ENCODE results near the gene NR4A1.

NR4A1 gene

GRCh38 chr12:52050116-52050757 lies 1.0 kb upstream of the NR4A1 start:
- H3K9ac ChIP-seq (ENCODE audit: insufficient read length): peak overlapping the region; percentile 89
- peak overlapping the region; percentile 88 for H3K4me3 ChIP-seq
- no peaks in the 10 kb centered on the region for H3K9me3 ChIP-seq (ENCODE audit: low read depth, low read length)
- DNase-seq (ENCODE audit: low read depth, low spot score): no peak
- no peak for TF ChIP-seq POLR2AphosphoS5 (IDR thresholded peaks at IDR 0.05; ENCODE audit: borderline replicate concordance, low read depth, low read length)
- no peaks in the 10 kb centered on the region; the same call in 1 of the 2 replicates for H3K36me3 ChIP-seq (ENCODE audit: insufficient read depth, low read length)
- peak overlapping the region; percentile 87 for H3K27ac ChIP-seq

DNA sequence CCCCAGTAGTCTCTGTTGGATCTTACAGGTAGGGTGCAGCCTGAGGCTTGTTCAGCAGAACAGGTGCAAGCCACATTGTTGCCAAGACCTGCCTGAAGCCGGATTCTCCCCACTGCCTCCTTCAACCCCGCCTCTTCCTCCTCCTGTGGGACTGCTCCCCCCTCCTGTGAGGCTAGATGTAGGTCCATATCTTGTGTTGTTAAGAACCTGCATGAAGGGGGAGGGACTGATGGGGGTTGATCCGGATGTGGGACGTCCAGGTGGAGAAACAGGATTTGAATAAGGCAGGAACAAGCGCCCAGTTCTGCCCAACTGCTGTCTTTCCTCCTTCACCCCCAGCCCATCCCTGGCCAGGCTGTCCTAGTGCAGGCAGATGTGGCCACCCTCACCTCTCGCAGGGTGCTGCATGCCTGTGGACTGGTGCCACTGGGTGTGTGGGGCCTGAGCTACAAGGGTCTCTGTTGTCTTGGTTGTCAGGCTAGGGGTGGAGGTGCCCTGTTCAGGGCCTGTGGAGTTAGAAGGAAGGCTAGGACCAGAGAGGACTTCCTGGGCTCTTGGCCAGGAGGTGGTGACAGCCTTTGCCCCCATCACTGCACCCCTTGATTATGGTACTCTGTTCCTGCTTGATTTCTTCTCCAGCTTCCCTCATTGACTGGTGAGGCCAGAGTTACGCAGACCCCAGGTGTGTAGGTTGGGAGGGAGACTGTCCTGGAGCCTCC lies 1.4 kb downstream of the NR4A1 start:
- DNase-seq (ENCODE audit: low read depth, low spot score): no peak
- Histone ChIP-seq H3K36me3 (ENCODE audit: insufficient read depth, low read length) (peaks cover 4% of the 10 kb centered on the region; the same call in 1 of the 2 replicates), H3K9ac (ENCODE audit: insufficient read length) (no peak overlapping the region), H3K27ac (no peak overlapping the region), H3K9me3 (ENCODE audit: low read depth, low read length) (no peaks in the 10 kb centered on the region), H3K4me3 (no peak overlapping the region)
- TF ChIP-seq EZH2 (IDR thresholded peaks at IDR 0.05): no peak
- TF ChIP-seq FOXP2 (optimal IDR thresholded peaks at IDR 0.05; ENCODE audit: control extremely low read depth, extremely low read length, insufficient read depth): no peak
- TF ChIP-seq POLR2AphosphoS5 (IDR thresholded peaks at IDR 0.05; ENCODE audit: borderline replicate concordance, low read depth, low read length): no peak

- no peak overlapping the region for H3K9ac ChIP-seq (ENCODE audit: insufficient read length)
- TF ChIP-seq FOXP2 (optimal IDR thresholded peaks at IDR 0.05; ENCODE audit: control extremely low read depth, extremely low read length, insufficient read depth): no peak
- no peak for TF ChIP-seq EZH2 (IDR thresholded peaks at IDR 0.05)
- TF ChIP-seq POLR2AphosphoS5 (IDR thresholded peaks at IDR 0.05; ENCODE audit: borderline replicate concordance, low read depth, low read length): no peak
- no peak overlapping the region for H3K4me3 ChIP-seq
- H3K9me3 ChIP-seq (ENCODE audit: low read depth, low read length): no peaks in the 10 kb centered on the region
- no peak for DNase-seq (ENCODE audit: low read depth, low spot score)
- peaks cover 4% of the 10 kb centered on the region; the same call in 1 of the 2 replicates for H3K36me3 ChIP-seq (ENCODE audit: insufficient read depth, low read length)
- no peak overlapping the region for H3K27ac ChIP-seq
These were observed 2.4 kb downstream of the NR4A1 start for GRCh38 chr12:52053536-52054209.

DNA sequence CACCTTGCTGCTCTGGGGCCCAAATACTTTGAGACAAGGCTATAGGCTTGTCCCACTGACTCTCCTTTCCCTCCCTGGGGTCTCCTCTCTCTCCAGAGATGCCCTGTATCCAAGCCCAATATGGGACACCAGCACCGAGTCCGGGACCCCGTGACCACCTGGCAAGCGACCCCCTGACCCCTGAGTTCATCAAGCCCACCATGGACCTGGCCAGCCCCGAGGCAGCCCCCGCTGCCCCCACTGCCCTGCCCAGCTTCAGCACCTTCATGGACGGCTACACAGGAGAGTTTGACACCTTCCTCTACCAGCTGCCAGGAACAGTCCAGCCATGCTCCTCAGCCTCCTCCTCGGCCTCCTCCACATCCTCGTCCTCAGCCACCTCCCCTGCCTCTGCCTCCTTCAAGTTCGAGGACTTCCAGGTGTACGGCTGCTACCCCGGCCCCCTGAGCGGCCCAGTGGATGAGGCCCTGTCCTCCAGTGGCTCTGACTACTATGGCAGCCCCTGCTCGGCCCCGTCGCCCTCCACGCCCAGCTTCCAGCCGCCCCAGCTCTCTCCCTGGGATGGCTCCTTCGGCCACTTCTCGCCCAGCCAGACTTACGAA lies 3.1 kb downstream of the NR4A1 start:
- Histone ChIP-seq H3K27ac (no peak overlapping the region), H3K9ac (ENCODE audit: insufficient read length) (no peak overlapping the region), H3K9me3 (ENCODE audit: low read depth, low read length) (no peaks in the 10 kb centered on the region), H3K4me3 (no peak overlapping the region), H3K36me3 (ENCODE audit: insufficient read depth, low read length) (peaks cover 4% of the 10 kb centered on the region; the same call in 1 of the 2 replicates)
- DNase-seq (ENCODE audit: low read depth, low spot score): no peak
- TF ChIP-seq EZH2 (IDR thresholded peaks at IDR 0.05) (no peak), POLR2AphosphoS5 (IDR thresholded peaks at IDR 0.05; ENCODE audit: borderline replicate concordance, low read depth, low read length) (no peak), FOXP2 (optimal IDR thresholded peaks at IDR 0.05; ENCODE audit: control extremely low read depth, extremely low read length, insufficient read depth) (no peak)

DNA sequence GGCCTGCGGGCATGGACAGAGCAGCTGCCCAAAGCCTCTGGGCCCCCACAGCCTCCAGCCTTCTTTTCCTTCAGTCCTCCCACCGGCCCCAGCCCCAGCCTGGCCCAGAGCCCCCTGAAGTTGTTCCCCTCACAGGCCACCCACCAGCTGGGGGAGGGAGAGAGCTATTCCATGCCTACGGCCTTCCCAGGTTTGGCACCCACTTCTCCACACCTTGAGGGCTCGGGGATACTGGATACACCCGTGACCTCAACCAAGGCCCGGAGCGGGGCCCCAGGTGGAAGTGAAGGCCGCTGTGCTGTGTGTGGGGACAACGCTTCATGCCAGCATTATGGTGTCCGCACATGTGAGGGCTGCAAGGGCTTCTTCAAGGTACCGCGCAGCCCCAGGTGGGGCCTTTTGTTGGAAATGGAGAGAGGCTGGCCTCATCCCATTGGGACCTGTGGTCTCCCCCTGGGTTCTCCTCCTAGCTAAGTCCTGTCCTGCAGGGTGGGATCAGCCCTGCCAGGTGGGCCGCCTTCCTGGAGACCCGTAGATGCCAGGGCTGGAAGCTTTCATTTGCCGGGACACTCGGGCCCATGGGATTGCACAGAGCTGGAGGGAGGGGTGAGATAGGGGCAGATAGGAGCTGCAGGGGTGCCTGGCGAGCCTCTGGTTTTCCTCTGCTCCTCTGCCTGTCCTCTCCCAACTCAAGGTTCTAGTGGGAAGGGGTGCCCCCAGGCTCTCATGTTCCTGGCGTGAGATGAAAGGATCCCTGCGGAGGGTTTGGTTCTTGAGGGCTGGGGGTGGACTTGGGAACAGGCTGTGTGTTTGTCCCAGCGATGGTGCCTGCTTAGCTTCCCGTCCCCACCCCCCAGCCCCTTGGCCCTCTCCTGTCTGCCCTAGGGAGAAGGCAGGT lies 3.8 kb downstream of the NR4A1 start:
- Histone ChIP-seq H3K27ac (no peak overlapping the region), H3K9ac (ENCODE audit: insufficient read length) (no peak overlapping the region), H3K4me3 (no peak overlapping the region), H3K36me3 (ENCODE audit: insufficient read depth, low read length) (peaks cover 4% of the 10 kb centered on the region; the same call in 1 of the 2 replicates), H3K9me3 (ENCODE audit: low read depth, low read length) (no peaks in the 10 kb centered on the region)
- no peak for DNase-seq (ENCODE audit: low read depth, low spot score)
- no peak for TF ChIP-seq FOXP2 (optimal IDR thresholded peaks at IDR 0.05; ENCODE audit: control extremely low read depth, extremely low read length, insufficient read depth)
- TF ChIP-seq EZH2 (IDR thresholded peaks at IDR 0.05): no peak
- TF ChIP-seq POLR2AphosphoS5 (IDR thresholded peaks at IDR 0.05; ENCODE audit: borderline replicate concordance, low read depth, low read length): no peak

DNA sequence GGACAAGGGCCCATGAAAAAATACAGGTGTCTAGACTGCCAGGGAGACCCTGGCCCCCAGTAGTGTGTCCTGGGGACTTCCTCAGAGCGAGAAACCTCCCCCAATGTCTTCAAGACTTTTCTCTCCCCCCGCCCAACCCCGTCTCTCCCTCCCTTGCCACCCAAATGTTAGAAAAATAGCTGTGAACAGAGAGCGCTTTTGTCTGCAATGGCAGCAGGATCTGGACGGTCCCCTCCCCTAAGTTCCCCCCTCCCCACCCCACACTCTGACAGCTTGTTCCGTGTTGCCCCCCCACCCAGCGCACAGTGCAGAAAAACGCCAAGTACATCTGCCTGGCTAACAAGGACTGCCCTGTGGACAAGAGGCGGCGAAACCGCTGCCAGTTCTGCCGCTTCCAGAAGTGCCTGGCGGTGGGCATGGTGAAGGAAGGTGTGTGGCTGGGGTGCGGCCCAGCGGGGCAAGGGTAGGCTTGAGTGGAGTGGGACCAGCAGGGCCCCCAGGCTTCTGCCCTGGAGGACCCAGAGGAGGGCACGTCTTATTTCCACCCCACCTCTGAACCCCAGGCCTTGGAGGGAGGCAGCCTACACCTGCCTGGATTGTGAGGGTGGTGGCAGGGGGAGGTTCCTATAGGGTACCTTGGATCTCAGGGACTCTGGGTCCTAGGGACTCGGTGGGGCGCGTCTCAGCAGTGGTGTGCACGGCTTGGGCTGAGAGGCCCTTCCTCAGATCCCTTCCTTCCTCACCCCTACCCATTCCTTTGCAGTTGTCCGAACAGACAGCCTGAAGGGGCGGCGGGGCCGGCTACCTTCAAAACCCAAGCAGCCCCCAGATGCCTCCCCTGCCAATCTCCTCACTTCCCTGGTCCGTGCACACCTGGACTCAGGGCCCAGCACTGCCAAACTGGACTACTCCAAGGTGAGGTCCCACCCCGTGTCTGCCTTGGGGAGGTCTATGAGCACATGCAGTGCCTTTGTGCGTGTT lies 4.8 kb downstream of the NR4A1 start:
- no peak for DNase-seq (ENCODE audit: low read depth, low spot score)
- H3K9me3 ChIP-seq (ENCODE audit: low read depth, low read length): no peaks in the 10 kb centered on the region
- H3K4me3 ChIP-seq: no peak overlapping the region
- TF ChIP-seq POLR2AphosphoS5 (IDR thresholded peaks at IDR 0.05; ENCODE audit: borderline replicate concordance, low read depth, low read length): no peak
- no peak for TF ChIP-seq EZH2 (IDR thresholded peaks at IDR 0.05)
- no peak for TF ChIP-seq FOXP2 (optimal IDR thresholded peaks at IDR 0.05; ENCODE audit: control extremely low read depth, extremely low read length, insufficient read depth)
- no peak overlapping the region for H3K9ac ChIP-seq (ENCODE audit: insufficient read length)
- no peak overlapping the region for H3K27ac ChIP-seq
- H3K36me3 ChIP-seq (ENCODE audit: insufficient read depth, low read length): peaks cover 4% of the 10 kb centered on the region; the same call in 1 of the 2 replicates
